Peyer's patch (tissue), 4 donors: ENCODE measurements around the gene CDKAL1. TPM values are rescaled to one million over a fixed set of nuclear protein-coding genes. Genes with fewer than 3 reads are reported as not detected.

Experiments used
- DNase-seq, 3 donors: peaks; one replicate each; pipeline ENCODE4 v3.0.0-alpha.2; 2017 to 2019
- H3K27ac ChIP-seq, 4 donors: fragments of 200-600 bp; sonication (generic); one replicate each; pipeline ENCODE4 v1.5.1; 2016 to 2019
- H3K27me3 ChIP-seq, 2 donors: fragments of 200-600 bp; sonication (generic); one replicate each; pipeline ENCODE4 v1.5.1; 2019
- H3K36me3 ChIP-seq, 3 donors: fragments of 200-600 bp; sonication (generic); one replicate each; pipeline ENCODE4 v1.5.1; 2016 to 2019
- H3K4me1 ChIP-seq, 4 donors: fragments of 200-600 bp; sonication (generic); one replicate each; pipeline ENCODE4 v1.5.1; 2016 to 2019
- H3K4me3 ChIP-seq, 4 donors: fragments of 200-600 bp; sonication (generic); 1 replicate in 3 of 4; 2 replicates in 1 of 4; pipeline ENCODE4 v1.5.1; 2016 to 2019; ENCODE audit warnings: mild to moderate bottlenecking in 1 of 4
- H3K9me3 ChIP-seq, 4 donors: fragments of 200-600 bp; sonication (generic); one replicate each; pipeline ENCODE4 v1.5.1; 2016 to 2019; ENCODE audit warnings: mild to moderate bottlenecking in 1 of 4
- POLR2A ChIP-seq, 2 donors: fragments of 450-650 bp; IDR thresholded peaks; one replicate each; pipeline ENCODE4 v1.5.1; 2017; ENCODE audit warnings: antibody characterized with exemption in 2 of 2, mild to moderate bottlenecking in 2 of 2, moderate library complexity in 2 of 2
- total RNA-seq, 4 donors: library from RNA; depleted of rRNA; stranded (reverse); fragments of >200 nt; gene quantifications; one replicate each; pipeline ENCODE4 v1.1.0, GENCODE V29; 2016
- TF ChIP-seq, protein P1 (sequence below), 6 experiments: fragments of 450-650 bp in 4 of 6; fragments of 200-600 bp in 2 of 6; sonication (generic) in 1 of 6; IDR thresholded peaks; one replicate each; pipeline ENCODE4 v1.5.1; 2017 to 2019; ENCODE audit warnings: antibody characterized with exemption in 6 of 6, mild to moderate bottlenecking in 3 of 6, moderate library complexity in 1 of 6

CDKAL1 gene
- total RNA-seq, 4 donors from 2014 or later = 10.3 to 31.4 (median 11.6) TPM

- Histone ChIP-seq H3K36me3 (no peaks in the 10 kb centered on the region), H3K27me3 (no peaks in the 10 kb centered on the region), H3K4me1 (no peaks in the 10 kb centered on the region), H3K4me3 (no peak overlapping the region), H3K27ac (no peak overlapping the region), H3K9me3 (no peaks in the 10 kb centered on the region)
- no peak for DNase-seq
- no peak for TF ChIP-seq POLR2A (IDR thresholded peaks at IDR 0.05)
- TF ChIP-seq, protein P1, sequence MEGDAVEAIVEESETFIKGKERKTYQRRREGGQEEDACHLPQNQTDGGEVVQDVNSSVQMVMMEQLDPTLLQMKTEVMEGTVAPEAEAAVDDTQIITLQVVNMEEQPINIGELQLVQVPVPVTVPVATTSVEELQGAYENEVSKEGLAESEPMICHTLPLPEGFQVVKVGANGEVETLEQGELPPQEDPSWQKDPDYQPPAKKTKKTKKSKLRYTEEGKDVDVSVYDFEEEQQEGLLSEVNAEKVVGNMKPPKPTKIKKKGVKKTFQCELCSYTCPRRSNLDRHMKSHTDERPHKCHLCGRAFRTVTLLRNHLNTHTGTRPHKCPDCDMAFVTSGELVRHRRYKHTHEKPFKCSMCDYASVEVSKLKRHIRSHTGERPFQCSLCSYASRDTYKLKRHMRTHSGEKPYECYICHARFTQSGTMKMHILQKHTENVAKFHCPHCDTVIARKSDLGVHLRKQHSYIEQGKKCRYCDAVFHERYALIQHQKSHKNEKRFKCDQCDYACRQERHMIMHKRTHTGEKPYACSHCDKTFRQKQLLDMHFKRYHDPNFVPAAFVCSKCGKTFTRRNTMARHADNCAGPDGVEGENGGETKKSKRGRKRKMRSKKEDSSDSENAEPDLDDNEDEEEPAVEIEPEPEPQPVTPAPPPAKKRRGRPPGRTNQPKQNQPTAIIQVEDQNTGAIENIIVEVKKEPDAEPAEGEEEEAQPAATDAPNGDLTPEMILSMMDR (IDR thresholded peaks at IDR 0.05) = no peak
These were observed 627.5 kb downstream of the CDKAL1 start for GRCh38 chr6:21161707-21162106.

DNA sequence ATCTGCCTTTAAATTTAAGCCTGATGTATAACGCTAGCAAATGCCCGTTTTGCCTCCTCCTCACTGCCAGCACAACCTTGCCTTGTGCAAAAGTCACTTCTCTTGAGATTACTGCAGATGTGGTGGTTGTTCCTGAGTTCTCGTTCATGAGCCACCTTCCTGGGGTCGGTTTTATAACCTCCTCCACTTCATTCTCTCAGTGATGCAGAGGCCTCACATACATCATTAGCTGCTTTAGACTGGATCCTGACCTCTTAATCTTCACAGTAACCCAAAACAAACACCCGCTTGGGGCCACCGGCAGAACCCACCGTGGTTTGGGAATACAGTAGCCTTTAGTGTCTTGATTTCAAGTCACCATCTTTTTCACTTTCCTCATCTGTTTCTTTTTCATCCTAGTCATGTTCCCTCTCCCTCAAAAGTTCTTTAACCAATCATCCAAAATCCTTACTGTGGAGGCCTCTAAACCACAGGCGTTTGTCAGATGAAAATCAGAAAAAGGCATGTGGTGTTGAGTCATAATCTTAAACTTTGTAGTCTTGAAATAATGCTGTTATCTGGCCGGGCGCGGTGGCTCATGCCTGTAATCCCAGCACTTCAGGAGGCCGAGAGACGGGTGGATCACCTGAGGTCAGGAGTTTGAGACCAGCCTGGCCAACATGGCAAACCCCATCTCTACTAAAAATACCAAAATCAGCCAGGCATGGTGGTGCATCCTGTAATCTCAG is 629.0 kb downstream of the CDKAL1 start:
- no peaks in the 10 kb centered on the region for H3K4me1 ChIP-seq
- TF ChIP-seq, protein P1 (IDR thresholded peaks at IDR 0.05) = no peak
- TF ChIP-seq POLR2A (IDR thresholded peaks at IDR 0.05) = no peak
- no peaks in the 10 kb centered on the region for H3K27me3 ChIP-seq
- no peak for DNase-seq
- no peaks in the 10 kb centered on the region for H3K9me3 ChIP-seq
- H3K4me3 ChIP-seq = no peak overlapping the region
- no peaks in the 10 kb centered on the region for H3K36me3 ChIP-seq
- no peak overlapping the region for H3K27ac ChIP-seq

GRCh38 chr6:21163838-21164180 is 629.6 kb downstream of the CDKAL1 start:
- DNase-seq = no peak
- no peaks in the 10 kb centered on the region for H3K27me3 ChIP-seq
- H3K4me1 ChIP-seq = no peaks in the 10 kb centered on the region
- H3K4me3 ChIP-seq = no peak overlapping the region
- no peaks in the 10 kb centered on the region for H3K9me3 ChIP-seq
- no peaks in the 10 kb centered on the region for H3K36me3 ChIP-seq
- H3K27ac ChIP-seq = no peak overlapping the region
- no peak for TF ChIP-seq POLR2A (IDR thresholded peaks at IDR 0.05)
- TF ChIP-seq, protein P1 (IDR thresholded peaks at IDR 0.05) = no peak

- H3K27me3 ChIP-seq = no peaks in the 10 kb centered on the region
- H3K4me3 ChIP-seq = no peak overlapping the region
- no peak overlapping the region for H3K27ac ChIP-seq
- DNase-seq = no peak
- TF ChIP-seq POLR2A (IDR thresholded peaks at IDR 0.05) = no peak
- TF ChIP-seq, protein P1 (IDR thresholded peaks at IDR 0.05) = no peak
- H3K4me1 ChIP-seq = no peaks in the 10 kb centered on the region
- no peaks in the 10 kb centered on the region for H3K36me3 ChIP-seq
- H3K9me3 ChIP-seq = no peaks in the 10 kb centered on the region
These were observed 630.6 kb downstream of the CDKAL1 start for GRCh38 chr6:21164768-21165326.

DNA sequence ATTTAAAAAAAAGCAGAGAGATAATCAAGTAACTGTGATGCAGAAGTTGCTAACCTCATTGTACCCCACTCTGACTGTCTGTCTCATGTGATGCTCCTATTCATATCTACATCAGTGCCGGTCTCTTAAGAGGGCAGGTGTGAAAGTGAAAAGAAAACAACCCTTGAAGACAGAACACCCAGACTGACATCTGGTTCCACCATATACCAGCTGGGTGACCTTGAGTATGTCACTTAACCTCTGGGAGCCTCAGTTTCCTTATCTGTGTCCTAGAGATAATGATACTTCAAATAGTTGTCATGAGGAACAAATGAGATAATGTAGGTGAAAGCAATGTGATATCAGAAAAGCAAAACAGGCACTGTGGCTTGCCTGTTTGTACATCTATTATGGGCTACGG is 632.5 kb downstream of the CDKAL1 start:
- DNase-seq = no peak
- H3K27me3 ChIP-seq = no peaks in the 10 kb centered on the region
- no peaks in the 10 kb centered on the region for H3K9me3 ChIP-seq
- no peaks in the 10 kb centered on the region for H3K4me1 ChIP-seq
- no peak for TF ChIP-seq POLR2A (IDR thresholded peaks at IDR 0.05)
- TF ChIP-seq, protein P1 (IDR thresholded peaks at IDR 0.05) = no peak
- no peaks in the 10 kb centered on the region for H3K36me3 ChIP-seq
- no peak overlapping the region for H3K4me3 ChIP-seq
- no peak overlapping the region for H3K27ac ChIP-seq
